ENCODE measurements around the gene AP1G1.
A peak's percentile ranks its signal among the peaks of the same experiment; 100 is the strongest.

The AP1G1 gene

GRCh38 chr16:71754108-71754507 lies 54.5 kb downstream of the AP1G1 start:
- DNase-seq: no peak

- DNase-seq: no peak
Observed at GRCh38 chr16:71748226-71748625, 60.4 kb downstream of the AP1G1 start.

- DNase-seq: peak; percentile 83
Observed at GRCh38 chr16:71746442-71747046, 62.1 kb downstream of the AP1G1 start.

- no peak for DNase-seq
Observed at GRCh38 chr16:71738855-71739254, 69.8 kb downstream of the AP1G1 start.

GRCh38 chr16:71737501-71737900 lies 71.1 kb downstream of the AP1G1 start:
- no peak for DNase-seq

GRCh38 chr16:71734511-71734910 lies 74.1 kb downstream of the AP1G1 start:
- DNase-seq: no peak

- no peak for DNase-seq
Observed at GRCh38 chr16:71732587-71732986, 76.0 kb downstream of the AP1G1 start.

GRCh38 chr16:71727551-71728324 lies 80.9 kb downstream of the AP1G1 start:
- DNase-seq: peak; percentile 93

GRCh38 chr16:71726476-71727315 lies 81.9 kb downstream of the AP1G1 start:
- peak; percentile 34 for DNase-seq

- DNase-seq: no peak
Observed at GRCh38 chr16:71724320-71724751, 84.3 kb downstream of the AP1G1 start, which contains the start of gene PHLPP2. TSS of gene PHLPP2 (minus strand) at chr16:71724701. CDS start at chr16:71714795, 9,906 bp downstream.

- peak; percentile 80 for DNase-seq
Observed at GRCh38 chr16:71723537-71724319, 84.9 kb downstream of the AP1G1 start.

- DNase-seq: peak; percentile 77
Observed at GRCh38 chr16:71722801-71723536, 85.7 kb downstream of the AP1G1 start.

- DNase-seq: no peak
Observed at GRCh38 chr16:71721066-71721740, 87.4 kb downstream of the AP1G1 start.

GRCh38 chr16:71712501-71712900 lies 96.1 kb downstream of the AP1G1 start:
- DNase-seq: no peak

GRCh38 chr16:71711789-71712188 lies 96.8 kb downstream of the AP1G1 start:
- DNase-seq: no peak

- peak; percentile 44 for DNase-seq
Observed at GRCh38 chr16:71709229-71709781, 99.3 kb downstream of the AP1G1 start.

GRCh38 chr16:71708696-71709095 lies 99.9 kb downstream of the AP1G1 start:
- no peak for DNase-seq

GRCh38 chr16:71707199-71707598 lies 101.4 kb downstream of the AP1G1 start:
- no peak for DNase-seq

- DNase-seq: no peak
Observed at GRCh38 chr16:71706046-71706445, 102.6 kb downstream of the AP1G1 start.

- DNase-seq: no peak
Observed at GRCh38 chr16:71703333-71703732, 105.3 kb downstream of the AP1G1 start.

- DNase-seq: no peak
Observed at GRCh38 chr16:71700831-71701230, 107.8 kb downstream of the AP1G1 start.

All from hematopoietic multipotent progenitor cell treated with erythropoietin and hydrocortisone succinate and interleukin-3 and kit ligand, for 6 days (in vitro differentiated cells).